HG02870 (cell line): Measurements from ENCODE around the gene ADARB2.

Experiments
- ATAC-seq: cut with Tn5 transposase; IDR thresholded peaks from one replicate; pipeline ENCODE4 v1.9.1; 2021; ENCODE audit warnings: mild to moderate bottlenecking, moderate library complexity; ENCODE audit not compliant: unreplicated experiment

Gene ADARB2

GRCh38 chr10:1664333-1664964 lies 72.9 kb downstream of the ADARB2 start:
- no peak for ATAC-seq

GRCh38 chr10:1663226-1663625 lies 74.1 kb downstream of the ADARB2 start:
- ATAC-seq: no peak

DNA sequence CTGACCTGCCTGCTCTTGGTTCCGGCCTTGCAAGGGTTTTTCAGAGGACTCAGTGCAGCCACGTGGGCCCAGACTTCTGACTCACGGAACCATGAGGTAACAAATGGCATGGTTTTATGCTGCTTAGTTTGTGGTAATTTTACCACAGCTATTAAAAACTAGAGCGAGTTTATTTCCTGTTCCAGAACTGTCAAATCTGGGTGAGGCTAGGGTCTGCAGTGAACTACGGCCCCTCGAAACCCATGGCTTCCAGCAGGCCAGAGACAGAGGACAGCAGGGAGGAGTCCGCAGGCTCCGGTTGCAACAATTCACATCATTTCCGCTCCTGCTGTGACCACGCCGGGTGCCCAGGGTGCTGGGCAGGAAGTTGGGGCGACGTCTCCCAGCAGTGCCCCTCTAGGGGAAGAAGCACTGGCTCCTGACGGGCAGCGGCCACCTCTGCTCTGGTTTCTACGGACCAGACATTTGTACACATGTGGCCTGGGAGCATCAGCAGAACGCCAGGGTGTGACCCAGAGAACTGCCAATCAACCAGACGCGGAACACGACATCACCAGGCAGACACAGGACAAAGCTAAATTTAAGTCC lies 74.8 kb downstream of the ADARB2 start:
- ATAC-seq: no peak

GRCh38 chr10:1661859-1662437 lies 75.4 kb downstream of the ADARB2 start:
- ATAC-seq: peak; percentile 44

DNA sequence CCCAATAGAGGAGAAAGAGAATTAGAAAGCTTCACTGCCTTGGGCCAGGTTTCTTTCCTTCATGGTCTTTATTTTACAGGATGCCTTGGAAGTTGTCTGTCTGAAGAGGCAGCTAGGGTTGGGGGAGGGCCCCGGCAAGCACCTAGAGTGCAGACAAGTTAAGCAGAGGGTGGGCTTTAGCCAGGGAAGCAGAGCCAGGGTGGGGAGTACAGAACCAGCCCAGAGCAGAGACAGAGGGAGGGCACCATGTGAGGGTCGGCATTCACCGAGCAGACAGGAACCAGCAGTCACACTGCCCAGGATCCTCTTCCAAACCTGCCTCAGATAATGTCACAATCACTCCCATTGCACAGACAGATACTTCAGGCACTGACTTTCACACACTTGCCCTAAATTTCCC lies 75.9 kb downstream of the ADARB2 start:
- no peak for ATAC-seq

DNA sequence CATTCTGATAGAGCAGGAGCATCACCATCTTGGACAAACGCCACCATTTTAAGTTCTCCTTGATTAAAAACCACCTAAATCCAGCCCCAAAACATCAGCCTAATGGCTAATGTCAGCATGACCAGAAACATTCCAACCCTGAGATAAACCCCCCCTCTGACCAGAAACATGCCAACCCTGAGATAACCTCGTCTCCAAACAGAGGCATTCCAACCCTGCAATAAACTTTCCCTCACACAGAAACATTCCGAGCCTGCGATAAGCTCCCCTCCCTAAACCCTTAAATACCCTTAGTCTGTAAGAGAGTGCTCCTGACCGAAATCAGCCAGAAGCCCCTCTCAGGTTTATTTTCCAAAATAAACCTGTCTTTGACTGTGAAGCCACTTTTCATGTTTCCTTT lies 76.5 kb downstream of the ADARB2 start:
- no peak for ATAC-seq

DNA sequence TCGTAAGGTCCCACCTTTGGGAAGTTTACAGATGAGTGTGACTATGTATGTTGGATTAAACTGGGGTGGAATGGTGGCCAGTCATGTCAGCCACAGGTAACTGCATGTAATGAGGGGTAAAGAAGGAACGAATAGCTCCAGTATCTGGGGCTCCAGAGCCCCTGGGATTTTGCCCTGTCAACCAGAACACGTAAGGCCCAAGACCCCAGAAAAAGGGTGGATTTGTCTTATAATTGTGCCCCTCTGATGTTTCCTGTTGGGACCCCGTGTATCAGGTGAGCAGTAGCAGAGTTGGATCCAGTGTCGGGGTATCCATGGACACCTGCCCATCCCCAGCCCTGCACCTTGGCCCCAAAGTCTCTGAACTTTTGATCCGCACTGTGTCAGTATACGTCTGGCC lies 76.9 kb downstream of the ADARB2 start:
- no peak for ATAC-seq

- no peak for ATAC-seq
These were observed 78.0 kb downstream of the ADARB2 start for GRCh38 chr10:1659221-1659791.

DNA sequence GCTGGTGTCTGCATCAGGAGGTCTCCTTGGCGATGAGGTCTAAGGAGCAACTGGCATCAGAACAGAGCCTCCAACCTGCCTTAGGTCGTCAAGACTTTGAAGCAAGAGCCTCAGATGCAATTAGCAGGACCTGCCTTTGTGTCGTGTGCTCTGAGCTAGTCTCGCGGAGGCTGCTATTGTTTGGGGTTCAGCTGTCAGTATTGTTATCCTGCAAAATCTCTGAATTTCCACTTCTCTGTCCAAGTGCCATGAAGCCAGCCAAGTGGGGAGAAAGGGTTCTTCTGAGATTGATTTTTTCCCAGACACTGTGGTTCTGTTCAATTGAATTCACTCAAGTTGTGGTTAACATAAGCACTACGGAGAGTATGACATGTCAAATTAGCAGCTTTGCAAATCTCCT lies 78.7 kb downstream of the ADARB2 start:
- ATAC-seq: no peak

DNA sequence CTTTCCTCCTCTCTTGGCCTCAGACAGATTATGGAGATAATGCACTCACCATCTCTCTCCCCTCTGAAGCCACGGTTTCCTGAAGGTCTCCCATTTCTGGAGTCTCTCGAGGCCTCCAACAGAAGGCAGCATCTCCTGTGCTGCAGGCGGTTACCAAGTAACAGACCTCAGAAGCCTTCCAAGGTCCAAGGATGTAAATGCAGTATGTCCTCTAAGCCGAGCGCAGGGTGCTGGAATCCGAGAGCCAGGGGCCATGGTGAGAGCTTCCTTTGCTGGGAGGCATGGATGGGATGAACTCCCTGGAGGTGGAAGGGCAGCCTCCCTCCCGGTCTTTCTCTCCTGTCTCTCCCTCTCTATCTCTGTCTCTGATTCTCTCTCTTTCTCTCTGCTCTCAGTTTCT lies 79.8 kb downstream of the ADARB2 start:
- ATAC-seq: no peak

DNA sequence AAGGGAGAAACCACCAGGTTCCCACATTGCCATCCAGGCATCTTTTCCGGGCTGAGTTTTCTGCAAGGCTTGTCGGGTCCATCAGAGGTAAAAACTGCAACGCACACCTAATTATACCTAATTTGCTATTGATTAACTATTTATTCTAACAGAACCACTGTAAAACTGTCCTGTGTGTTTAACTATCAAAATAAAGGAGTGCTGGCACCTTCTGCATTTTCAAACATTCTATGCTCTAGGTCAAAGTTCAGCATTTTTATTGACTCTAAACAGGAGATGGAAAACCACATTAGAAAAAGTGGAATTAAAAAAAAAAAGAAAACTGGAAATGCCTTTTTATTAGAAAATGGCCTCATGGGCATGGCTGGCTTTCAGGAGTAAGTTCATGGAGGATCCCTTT lies 82.0 kb downstream of the ADARB2 start:
- no peak for ATAC-seq

- no peak for ATAC-seq
These were observed 82.4 kb downstream of the ADARB2 start for GRCh38 chr10:1654811-1655356.

- ATAC-seq: no peak
These were observed 83.1 kb downstream of the ADARB2 start for GRCh38 chr10:1654247-1654646.

DNA sequence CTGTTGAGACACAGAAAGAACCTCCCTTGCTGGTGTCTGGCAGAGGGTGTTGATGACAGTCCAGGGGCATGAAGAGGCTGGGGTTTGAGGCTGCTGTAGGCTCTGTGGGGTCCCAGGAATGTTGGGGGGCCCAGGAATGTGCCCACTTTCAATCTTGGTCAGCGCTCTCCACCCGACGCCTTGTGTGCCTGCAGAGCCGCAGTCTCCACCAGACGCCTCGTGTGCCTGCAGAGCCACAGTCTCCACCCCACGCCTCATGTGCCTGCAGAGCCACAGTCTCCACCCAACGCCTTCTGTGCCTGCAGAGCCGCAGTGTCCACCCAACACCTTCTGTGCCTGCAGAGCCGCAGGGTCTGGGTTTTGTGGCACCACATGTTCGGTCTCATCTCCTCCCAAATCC lies 84.0 kb downstream of the ADARB2 start:
- no peak for ATAC-seq

GRCh38 chr10:1652151-1652550 lies 85.2 kb downstream of the ADARB2 start:
- no peak for ATAC-seq

- no peak for ATAC-seq
These were observed 85.9 kb downstream of the ADARB2 start for GRCh38 chr10:1651270-1651966.

GRCh38 chr10:1650542-1651269 lies 86.6 kb downstream of the ADARB2 start:
- no peak for ATAC-seq

DNA sequence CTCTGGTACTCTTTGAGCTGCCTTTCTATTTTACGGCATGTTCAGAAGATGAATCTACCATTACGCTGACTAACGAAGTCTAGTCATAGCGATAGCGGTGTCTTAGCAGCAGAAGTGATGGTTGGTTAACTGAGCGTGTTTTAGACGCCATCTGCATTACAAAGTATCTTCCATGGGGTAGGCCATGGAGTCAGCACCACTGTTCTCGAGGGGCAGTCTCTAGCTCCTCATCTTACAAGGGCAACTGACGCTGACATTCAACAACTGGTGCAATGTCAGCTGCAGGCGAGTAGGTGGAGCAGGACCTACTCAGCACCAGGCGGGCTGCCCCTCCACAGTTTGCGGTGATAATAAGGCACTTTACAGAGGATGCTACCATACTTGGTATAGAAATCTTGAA lies 88.7 kb downstream of the ADARB2 start:
- ATAC-seq: peak; percentile 85

DNA sequence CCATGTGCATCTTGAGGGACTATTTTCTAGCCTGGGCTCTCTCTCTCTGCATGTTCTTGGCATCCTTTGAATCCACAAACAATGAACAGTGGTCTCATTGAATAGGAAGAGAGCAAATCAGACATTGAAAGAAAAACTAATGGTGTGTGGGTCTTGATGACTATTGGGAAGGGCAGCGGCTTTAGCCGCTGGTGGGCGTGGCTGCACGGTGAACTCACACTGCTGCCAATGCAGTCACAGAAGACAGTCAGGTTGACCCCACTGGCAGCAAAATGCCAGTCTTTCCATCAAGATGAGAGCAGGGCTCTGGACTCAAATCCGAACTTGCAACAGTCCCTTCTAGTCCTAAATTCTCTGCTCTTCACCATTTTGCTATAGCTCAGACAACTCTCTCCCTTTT lies 91.0 kb downstream of the ADARB2 start:
- no peak for ATAC-seq

DNA sequence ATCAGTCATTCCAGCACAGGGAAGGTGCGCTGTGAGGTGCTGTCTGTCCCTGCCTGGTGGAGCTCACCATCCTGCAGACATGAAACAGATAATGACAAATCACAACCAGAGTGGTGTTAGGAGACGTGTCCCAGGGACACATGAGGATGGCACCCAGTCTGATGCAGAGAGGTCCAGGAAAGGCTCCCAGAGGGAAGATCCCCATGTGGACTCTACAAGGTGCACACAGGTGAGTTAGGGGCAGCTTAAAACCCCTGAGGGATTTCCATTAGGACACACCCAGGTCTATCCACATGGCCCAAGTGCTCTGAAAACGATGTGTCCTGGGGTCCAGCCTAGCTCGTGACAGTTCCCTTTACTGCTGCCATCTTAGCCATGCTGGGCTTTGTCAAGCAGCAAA lies 91.4 kb downstream of the ADARB2 start:
- ATAC-seq: no peak

GRCh38 chr10:1644191-1644711 lies 93.1 kb downstream of the ADARB2 start:
- ATAC-seq: no peak
